GM23248 (cell line): ENCODE measurements around the gene EXO5. TPM values are rescaled to one million over a fixed set of nuclear protein-coding genes. Genes with fewer than 3 reads are reported as not detected.
"Not testable (repeated sequence)": the region's sequence is repeated elsewhere in the genome, so short reads cannot be mapped to it uniquely, and the experiment has no call there.

Experiments
- DNase-seq: peaks from one replicate; pipeline ENCODE4 v3.0.0-alpha.2; 2015
- H2AFZ ChIP-seq: fragments of 200-600 bp; sonication (generic); 2 replicates; pipeline ENCODE4 v1.6.1; 2016; ENCODE audit warnings: antibody characterized with exemption
- H3F3A ChIP-seq: fragments of 200-600 bp; sonication (generic); 2 replicates; pipeline ENCODE4 v1.6.1; 2016; ENCODE audit warnings: mild to moderate bottlenecking, antibody characterized with exemption, mixed run types; ENCODE audit not compliant: insufficient read depth
- H3K27ac ChIP-seq: fragments of 200-600 bp; sonication (generic); 2 replicates; pipeline ENCODE4 v1.5.1; 2016; ENCODE audit warnings: mild to moderate bottlenecking
- H3K27me3 ChIP-seq: fragments of 200-600 bp; sonication (generic); replicated peaks from 2 replicates; pipeline ENCODE4 v1.6.1; 2016; ENCODE audit warnings: mild to moderate bottlenecking; ENCODE audit not compliant: insufficient read depth
- H3K36me3 ChIP-seq: fragments of 200-600 bp; sonication (generic); 2 replicates; pipeline ENCODE4 v1.6.1; 2016; ENCODE audit warnings: low read depth, mild to moderate bottlenecking
- H3K4me1 ChIP-seq: fragments of 200-600 bp; sonication (generic); 2 replicates; pipeline ENCODE4 v1.6.1; 2016; ENCODE audit warnings: mild to moderate bottlenecking; ENCODE audit not compliant: insufficient read depth
- H3K4me2 ChIP-seq: fragments of 200-600 bp; sonication (generic); one replicate; pipeline ENCODE4 v1.6.1; 2016; ENCODE audit warnings: mild to moderate bottlenecking; ENCODE audit not compliant: unreplicated experiment
- H3K4me3 ChIP-seq: fragments of 200-600 bp; sonication (generic); 2 replicates; pipeline ENCODE4 v1.5.1; 2016; ENCODE audit warnings: mild to moderate bottlenecking
- H3K79me2 ChIP-seq: fragments of 200-600 bp; sonication (generic); 2 replicates; pipeline ENCODE4 v1.6.1; 2016; ENCODE audit warnings: mild to moderate bottlenecking; ENCODE audit not compliant: insufficient read depth
- H3K9ac ChIP-seq: fragments of 200-600 bp; sonication (generic); 2 replicates; pipeline ENCODE4 v1.6.1; 2016; ENCODE audit warnings: mild to moderate bottlenecking
- H3K9me2 ChIP-seq: fragments of 200-600 bp; sonication (generic); 2 replicates; pipeline ENCODE4 v1.6.1; 2016; ENCODE audit warnings: mixed run types, mild to moderate bottlenecking, moderate library complexity; ENCODE audit not compliant: insufficient read depth
- H3K9me3 ChIP-seq: fragments of 200-600 bp; sonication (generic); one replicate; pipeline ENCODE4 v1.6.1; 2017; ENCODE audit warnings: low read depth
- H4K20me1 ChIP-seq: fragments of 200-600 bp; sonication (generic); 2 replicates; pipeline ENCODE4 v1.6.0; 2016; ENCODE audit not compliant: insufficient read depth
- EZH2 ChIP-seq: fragments of 200-600 bp; sonication (generic); IDR thresholded peaks from 2 replicates; pipeline ENCODE4 v1.6.1; 2018; ENCODE audit warnings: antibody characterized with exemption, mild to moderate bottlenecking; ENCODE audit not compliant: insufficient read depth, poor library complexity, severe bottlenecking
- EZH2phosphoT487 ChIP-seq: fragments of 200-600 bp; sonication (generic); IDR thresholded peaks from 2 replicates; pipeline ENCODE4 v1.6.1; 2018; ENCODE audit warnings: antibody characterized with exemption, moderate library complexity, mild to moderate bottlenecking, low read depth; ENCODE audit not compliant: insufficient read depth
- WGBS, 2 experiments: methylation state at CpG; one replicate each; pipeline ENCODE4 v1.1.6; 2015 to 2017; ENCODE audit warnings: low lambda C conversion rate in 2 of 2, low coverage in 1 of 2; ENCODE audit errors: missing lambda C conversion rate in 2 of 2; 5-methylcytosine and 5-hydroxymethylcytosine counted together
- in situ Hi-C: fragments of 300-500 bp; cut with MboI; formaldehyde crosslinking; loops from 2 replicates; pipeline ENCODE4 v1.15.0; 2020
- polyA plus RNA-seq: library from polyadenylated mRNA; unstranded; fragments of >200 nt; fragmentation: Nextera tagmentation; extraction: Ambion mirVana; gene quantifications from 2 replicates; pipeline ENCODE4 v1.2.1, GENCODE V29; 2016
- total RNA-seq: library from RNA; depleted of rRNA; stranded (reverse); fragments of >200 nt; shearing (Covaris generic); gene quantifications from 2 replicates; pipeline ENCODE4 v1.2.3, GENCODE V29; 2014

The EXO5 gene
- total and polyA plus RNA-seq, 2 experiments from 2014 or later: 6.6 to 8.6 TPM

DNA sequence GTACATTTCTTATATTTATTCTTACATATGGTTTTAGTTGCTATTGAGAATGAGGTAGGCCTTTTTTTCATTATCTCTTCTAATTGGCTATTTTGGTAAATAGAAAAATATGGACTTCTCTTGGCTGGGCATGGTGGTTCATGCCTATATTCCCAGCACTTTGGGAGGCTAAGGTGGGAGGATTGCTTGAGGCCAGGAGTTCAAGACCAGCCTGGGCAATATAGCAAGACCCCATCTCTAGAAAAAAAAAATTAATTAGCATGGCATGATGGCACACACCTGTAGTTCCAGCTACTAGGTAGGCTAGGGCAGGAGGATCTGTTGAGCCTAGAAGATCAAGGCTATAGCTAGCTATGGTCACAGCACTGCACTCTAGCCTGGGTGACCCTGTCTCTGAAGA lies 26.0 kb downstream of the EXO5 start:
- Histone ChIP-seq H3K9ac (no peak overlapping the region), H3K27me3 (no peaks in the 10 kb centered on the region), H3K27ac (no peak overlapping the region), H3K9me2 (no peaks in the 10 kb centered on the region), H2AFZ (no peak overlapping the region), H4K20me1 (no peaks in the 10 kb centered on the region), H3K4me2 (no peak overlapping the region), H3K9me3 (no peaks in the 10 kb centered on the region), H3K36me3 (no peaks in the 10 kb centered on the region), H3K79me2 (no peaks in the 10 kb centered on the region), H3K4me3 (no peak overlapping the region), H3K4me1 (0 out of 2 replicates have a peak, but pooled peaks cover 11% of the 10 kb centered on the region), H3F3A (peaks cover 15% of the 10 kb centered on the region)
- TF ChIP-seq EZH2 (no peak), EZH2phosphoT487 (no peak)
- no peak for DNase-seq
- in situ Hi-C loops: no loop called here

DNA sequence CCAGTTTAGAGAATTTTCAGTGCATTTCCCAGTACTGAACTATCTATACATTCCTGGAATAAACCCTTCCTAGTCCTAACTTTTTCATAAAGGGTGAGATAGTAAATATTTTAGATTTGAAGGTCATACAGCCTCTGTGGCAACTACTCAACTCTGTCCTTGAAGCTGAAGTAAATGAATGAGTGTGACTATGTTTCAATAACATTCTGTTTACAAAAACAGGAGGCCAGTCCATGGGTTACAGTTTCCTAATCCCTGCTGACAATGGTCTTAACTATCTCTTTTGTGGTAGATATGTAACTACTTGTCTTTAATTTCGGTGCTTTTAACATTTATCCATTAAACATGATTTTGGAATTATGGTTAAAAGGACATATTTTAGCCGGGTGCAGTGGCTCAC lies 27.2 kb downstream of the EXO5 start:
- in situ Hi-C loops: no loop called here
- no peaks in the 10 kb centered on the region for H3K79me2 ChIP-seq
- WGBS, 2 experiments: 93 to 95% methylated on average over 2 of the region's 2 CpGs
- H3K36me3 ChIP-seq: no peaks in the 10 kb centered on the region
- no peak overlapping the region for H3K4me2 ChIP-seq
- TF ChIP-seq EZH2phosphoT487 (no peak), EZH2 (no peak)
- H3K9me3 ChIP-seq: no peaks in the 10 kb centered on the region
- H3K9ac ChIP-seq: no peak overlapping the region
- no peak overlapping the region for H3K4me3 ChIP-seq
- H3K4me1 ChIP-seq: 0 out of 2 replicates have a peak, but pooled peaks cover 7% of the 10 kb centered on the region
- H3K27ac ChIP-seq: no peak overlapping the region
- H3K27me3 ChIP-seq: no peaks in the 10 kb centered on the region
- no peak overlapping the region for H2AFZ ChIP-seq
- no peaks in the 10 kb centered on the region for H4K20me1 ChIP-seq
- H3F3A ChIP-seq: peaks cover 5% of the 10 kb centered on the region
- no peaks in the 10 kb centered on the region for H3K9me2 ChIP-seq
- no peak for DNase-seq

DNA sequence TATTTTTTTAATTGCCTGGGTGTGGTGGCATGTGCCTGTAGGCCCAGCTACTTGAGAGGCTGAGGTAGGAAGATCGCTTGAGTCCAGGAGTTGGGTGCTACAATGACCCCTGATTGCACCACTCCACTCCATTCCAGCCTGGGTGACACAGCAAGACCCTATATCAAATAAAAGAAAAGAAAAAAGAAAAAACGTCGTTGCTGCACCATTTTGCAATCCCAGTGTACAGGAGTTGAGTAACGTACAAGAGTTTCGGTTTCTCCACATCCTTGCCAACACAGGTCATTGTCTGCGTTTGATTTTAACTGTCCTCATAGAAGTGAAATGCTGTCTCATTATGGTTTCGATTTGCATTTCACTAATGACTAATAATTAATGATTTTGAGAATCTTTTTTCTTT lies 30.8 kb downstream of the EXO5 start:
- TF ChIP-seq EZH2phosphoT487: no peak
- no peak for TF ChIP-seq EZH2
- Histone ChIP-seq H3K9me3 (no peaks in the 10 kb centered on the region), H3K9me2 (no peaks in the 10 kb centered on the region), H2AFZ (no peak overlapping the region), H3F3A (no peaks in the 10 kb centered on the region), H3K27me3 (no peaks in the 10 kb centered on the region), H3K79me2 (no peaks in the 10 kb centered on the region), H3K4me2 (no peak overlapping the region), H3K27ac (no peak overlapping the region), H3K4me1 (no peaks in the 10 kb centered on the region), H4K20me1 (no peaks in the 10 kb centered on the region), H3K4me3 (no peak overlapping the region), H3K36me3 (0 out of 2 replicates have a peak, but pooled peaks cover 6% of the 10 kb centered on the region), H3K9ac (no peak overlapping the region)
- in situ Hi-C loops: no loop called here
- 91 to 93% methylated on average over 7 of the region's 7 CpGs for WGBS, 2 experiments
- no peak for DNase-seq

DNA sequence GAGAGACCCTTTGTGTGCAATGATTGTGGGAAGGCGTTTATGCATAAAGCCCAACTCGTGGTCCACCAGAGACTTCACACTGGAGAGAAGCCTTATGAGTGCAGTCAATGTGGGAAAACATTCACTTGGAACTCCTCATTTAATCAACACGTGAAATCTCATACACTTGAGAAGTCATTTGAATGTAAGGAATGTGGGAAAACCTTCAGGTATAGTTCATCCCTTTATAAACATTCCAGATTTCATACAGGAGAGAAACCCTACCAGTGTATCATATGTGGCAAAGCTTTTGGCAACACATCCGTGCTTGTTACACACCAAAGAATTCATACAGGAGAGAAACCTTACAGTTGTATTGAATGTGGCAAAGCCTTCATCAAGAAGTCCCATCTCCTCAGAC lies 38.4 kb downstream of the EXO5 start:
- no peak overlapping the region for H3K27ac ChIP-seq
- H3K9me2 ChIP-seq: no peaks in the 10 kb centered on the region
- no peaks in the 10 kb centered on the region for H3K79me2 ChIP-seq
- no peaks in the 10 kb centered on the region for H4K20me1 ChIP-seq
- H3K4me2 ChIP-seq: no peak overlapping the region
- no peaks in the 10 kb centered on the region for H3F3A ChIP-seq
- 91 to 95% methylated on average over 4 of the region's 4 CpGs for WGBS, 2 experiments
- H3K9ac ChIP-seq: no peak overlapping the region
- no peak for DNase-seq
- H3K4me1 ChIP-seq: no peaks in the 10 kb centered on the region
- H2AFZ ChIP-seq: no peak overlapping the region
- no peaks in the 10 kb centered on the region for H3K27me3 ChIP-seq
- peaks cover 27% of the 10 kb centered on the region for H3K36me3 ChIP-seq
- in situ Hi-C loops: no loop called here
- TF ChIP-seq EZH2phosphoT487 (no peak), EZH2 (no peak)
- H3K9me3 ChIP-seq: peaks cover 3% of the 10 kb centered on the region
- no peak overlapping the region for H3K4me3 ChIP-seq

DNA sequence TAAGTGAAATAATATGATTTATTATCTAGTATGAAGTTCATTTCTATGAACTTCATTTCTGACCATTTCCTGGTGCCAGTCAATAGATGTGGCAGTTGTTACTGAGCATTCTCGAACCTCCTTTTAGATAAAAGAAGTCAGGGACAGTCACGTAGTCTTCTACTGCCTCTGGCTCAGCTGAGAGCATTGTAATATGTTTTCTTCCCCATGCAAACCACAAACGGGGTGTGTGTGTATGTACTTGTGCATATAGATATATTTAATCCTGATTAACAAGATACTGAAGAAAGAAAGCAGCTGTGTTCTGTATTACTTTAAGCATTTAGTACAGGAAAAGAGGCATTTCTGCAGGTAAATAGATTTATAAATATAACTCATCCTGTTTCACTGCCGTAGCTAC lies 44.5 kb downstream of the EXO5 start:
- H3F3A ChIP-seq: no peaks in the 10 kb centered on the region
- TF ChIP-seq EZH2phosphoT487 (no peak), EZH2 (no peak)
- H3K4me2 ChIP-seq: no peak overlapping the region
- H3K4me3 ChIP-seq: no peak overlapping the region
- H3K9me3 ChIP-seq: no peaks in the 10 kb centered on the region
- H2AFZ ChIP-seq: no peak overlapping the region
- no peaks in the 10 kb centered on the region for H3K27me3 ChIP-seq
- H3K9me2 ChIP-seq: no peaks in the 10 kb centered on the region
- no peaks in the 10 kb centered on the region for H3K36me3 ChIP-seq
- no peaks in the 10 kb centered on the region for H3K4me1 ChIP-seq
- H3K79me2 ChIP-seq: no peaks in the 10 kb centered on the region
- H3K27ac ChIP-seq: no peak overlapping the region
- no peaks in the 10 kb centered on the region for H4K20me1 ChIP-seq
- WGBS, 2 experiments: 66 to 72% methylated on average over 4 of the region's 4 CpGs
- no peak overlapping the region for H3K9ac ChIP-seq
- DNase-seq: no peak
- in situ Hi-C loops: no loop called here

DNA sequence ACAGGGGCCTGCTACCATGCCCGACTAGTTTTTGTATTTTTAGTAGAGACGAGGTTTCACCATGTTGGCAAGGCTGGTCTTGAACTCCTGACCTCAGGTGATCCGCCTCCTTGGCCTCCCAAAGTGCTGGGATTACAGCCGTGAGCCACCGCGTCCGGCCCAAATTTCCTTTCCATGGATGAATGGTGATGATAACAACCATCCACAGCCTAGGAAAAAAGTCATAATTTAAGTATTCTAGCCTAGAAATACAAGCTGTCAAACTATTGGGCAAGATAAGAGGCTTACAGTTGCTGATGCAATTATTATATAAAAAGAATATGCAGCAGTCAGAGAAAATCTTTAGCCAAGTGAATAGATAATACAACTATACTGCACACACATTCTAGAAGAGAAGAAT lies 46.2 kb downstream of the EXO5 start:
- H3K4me3 ChIP-seq, H3K9me2 ChIP-seq, H2AFZ ChIP-seq, H3K27me3 ChIP-seq, H3K9me3 ChIP-seq, H3F3A ChIP-seq, H3K27ac ChIP-seq, H3K36me3 ChIP-seq, DNase-seq, H3K9ac ChIP-seq, H3K4me1 ChIP-seq, H3K79me2 ChIP-seq, H3K4me2 ChIP-seq, in situ Hi-C loops, H4K20me1 ChIP-seq: not testable (repeated sequence)
- 57 to 60% methylated on average over 7 of the region's 7 CpGs for WGBS, 2 experiments
